ENCODE data around the gene MYO7B. TPM values are rescaled to one million over a fixed set of nuclear protein-coding genes. Genes with fewer than 3 reads are reported as not detected.

MYO7B gene
- total RNA-seq, 1 experiment from 2014 or later, result 28.0 TPM

DNA sequence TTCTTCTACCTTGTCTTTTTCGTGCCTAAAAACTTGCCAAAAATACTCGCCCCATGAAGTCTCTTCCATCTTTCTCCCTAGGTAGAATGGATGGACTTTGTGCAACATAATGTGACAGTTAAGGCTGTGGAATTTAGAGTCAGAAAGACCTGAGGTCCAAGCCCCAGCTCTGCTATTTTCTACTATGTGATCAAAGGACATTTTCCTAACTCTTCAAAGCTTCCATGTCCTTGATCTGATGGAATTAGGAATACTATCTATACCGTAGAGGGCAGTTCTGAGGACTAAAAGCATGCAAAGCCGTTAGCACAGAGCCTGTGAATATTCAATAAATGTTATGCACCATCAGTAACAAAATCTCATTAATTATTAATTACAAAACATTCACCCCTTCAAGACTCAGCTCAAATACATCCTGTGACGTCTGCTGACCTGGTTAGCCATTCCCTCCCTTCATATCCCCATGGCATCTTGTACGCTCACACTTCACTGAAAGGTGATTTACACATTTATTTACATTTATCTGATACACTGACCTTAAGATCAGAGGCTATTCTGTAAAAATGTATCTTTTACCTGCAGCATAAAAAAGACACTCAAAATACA is 24.3 kb upstream of the MYO7B start:
- CTCF ChIA-PET, result no interaction called here
- Histone ChIP-seq H4K20me1 (ENCODE audit: low read length) (peaks cover 26% of the 10 kb centered on the region), H3K4me1 (ENCODE audit: insufficient read depth, low read length) (peaks cover 42% of the 10 kb centered on the region), H3K79me2 (ENCODE audit: low read length) (peaks cover 96% of the 10 kb centered on the region), H3K27ac (ENCODE audit: low read length) (no peak overlapping the region), H3K9me3 (ENCODE audit: low read length) (no peaks in the 10 kb centered on the region), H2AFZ (ENCODE audit: low read length) (no peak overlapping the region), H3F3A (ENCODE audit: low read length, unreplicated experiment) (peaks cover 6% of the 10 kb centered on the region), H3K4me2 (ENCODE audit: low read length) (no peak overlapping the region), H3K9ac (ENCODE audit: low read length) (no peak overlapping the region), H3K27me3 (ENCODE audit: low read length) (no peaks in the 10 kb centered on the region), H3K4me3 (ENCODE audit: low read length) (no peak overlapping the region), H3K36me3 (ENCODE audit: low read depth, low read length) (peaks cover 30% of the 10 kb centered on the region; the same call in 1 of the 2 replicates), H3K9me2 (replicated peaks; ENCODE audit: low read length) (no peaks in the 10 kb centered on the region)
- BruUV-seq (replicated peaks), result no TSS peak
- ATAC-seq (no peak), DNase-seq (no peak)
- intact Hi-C loops (cut with micrococcal nuclease), result no loop called here
- TF ChIP-seq EZH2phosphoT487 (IDR thresholded peaks at IDR 0.05; ENCODE audit: borderline replicate concordance, low read length) (no peak), EZH2 (IDR thresholded peaks at IDR 0.05; ENCODE audit: low read length, unreplicated experiment) (no peak)
- TF ChIP-seq, protein P1, sequence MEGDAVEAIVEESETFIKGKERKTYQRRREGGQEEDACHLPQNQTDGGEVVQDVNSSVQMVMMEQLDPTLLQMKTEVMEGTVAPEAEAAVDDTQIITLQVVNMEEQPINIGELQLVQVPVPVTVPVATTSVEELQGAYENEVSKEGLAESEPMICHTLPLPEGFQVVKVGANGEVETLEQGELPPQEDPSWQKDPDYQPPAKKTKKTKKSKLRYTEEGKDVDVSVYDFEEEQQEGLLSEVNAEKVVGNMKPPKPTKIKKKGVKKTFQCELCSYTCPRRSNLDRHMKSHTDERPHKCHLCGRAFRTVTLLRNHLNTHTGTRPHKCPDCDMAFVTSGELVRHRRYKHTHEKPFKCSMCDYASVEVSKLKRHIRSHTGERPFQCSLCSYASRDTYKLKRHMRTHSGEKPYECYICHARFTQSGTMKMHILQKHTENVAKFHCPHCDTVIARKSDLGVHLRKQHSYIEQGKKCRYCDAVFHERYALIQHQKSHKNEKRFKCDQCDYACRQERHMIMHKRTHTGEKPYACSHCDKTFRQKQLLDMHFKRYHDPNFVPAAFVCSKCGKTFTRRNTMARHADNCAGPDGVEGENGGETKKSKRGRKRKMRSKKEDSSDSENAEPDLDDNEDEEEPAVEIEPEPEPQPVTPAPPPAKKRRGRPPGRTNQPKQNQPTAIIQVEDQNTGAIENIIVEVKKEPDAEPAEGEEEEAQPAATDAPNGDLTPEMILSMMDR (conservative IDR thresholded peaks at IDR 0.05; ENCODE audit: low read depth, low read length), result no peak
- POLR2A ChIA-PET (ENCODE audit: unreplicated experiment), result no interaction called here

DNA sequence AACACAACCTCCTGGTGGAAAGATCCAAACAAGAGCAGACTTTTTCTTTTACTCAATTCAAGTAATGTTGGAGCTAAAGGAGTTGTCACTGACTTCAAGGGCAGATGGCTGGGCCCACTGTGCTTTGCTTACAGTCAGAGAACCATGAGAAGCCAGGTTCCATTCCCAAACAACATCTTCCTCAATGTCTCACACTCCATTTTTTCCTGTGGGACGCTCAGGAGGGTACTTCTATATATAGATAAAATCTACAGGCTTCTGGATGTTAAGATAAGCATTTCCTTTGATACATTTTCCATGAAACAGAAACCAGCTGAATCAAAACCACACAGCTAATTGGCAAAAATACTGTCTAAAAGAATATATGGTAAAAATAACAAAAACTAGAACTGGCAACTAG is 23.6 kb upstream of the MYO7B start:
- H3K79me2 ChIP-seq (ENCODE audit: low read length), result peaks cover 96% of the 10 kb centered on the region
- H3K27ac ChIP-seq (ENCODE audit: low read length), result no peak overlapping the region
- CTCF ChIA-PET, result no interaction called here
- H3K27me3 ChIP-seq (ENCODE audit: low read length), result no peaks in the 10 kb centered on the region
- no peak overlapping the region for H2AFZ ChIP-seq (ENCODE audit: low read length)
- peaks cover 24% of the 10 kb centered on the region for H4K20me1 ChIP-seq (ENCODE audit: low read length)
- no peak overlapping the region for H3K4me2 ChIP-seq (ENCODE audit: low read length)
- DNase-seq (no peak), ATAC-seq (no peak)
- POLR2A ChIA-PET (ENCODE audit: unreplicated experiment), result no interaction called here
- no peak overlapping the region for H3K9ac ChIP-seq (ENCODE audit: low read length)
- no peaks in the 10 kb centered on the region for H3K9me3 ChIP-seq (ENCODE audit: low read length)
- BruUV-seq (replicated peaks), result no TSS peak
- peaks cover 6% of the 10 kb centered on the region for H3F3A ChIP-seq (ENCODE audit: low read length, unreplicated experiment)
- TF ChIP-seq EZH2 (IDR thresholded peaks at IDR 0.05; ENCODE audit: low read length, unreplicated experiment), result no peak
- no peak for TF ChIP-seq EZH2phosphoT487 (IDR thresholded peaks at IDR 0.05; ENCODE audit: borderline replicate concordance, low read length)
- TF ChIP-seq, protein P1 (conservative IDR thresholded peaks at IDR 0.05; ENCODE audit: low read depth, low read length), result no peak
- H3K4me3 ChIP-seq (ENCODE audit: low read length), result no peak overlapping the region
- peaks cover 37% of the 10 kb centered on the region for H3K4me1 ChIP-seq (ENCODE audit: insufficient read depth, low read length)
- intact Hi-C loops (cut with micrococcal nuclease), result no loop called here
- H3K36me3 ChIP-seq (ENCODE audit: low read depth, low read length), result peaks cover 32% of the 10 kb centered on the region; the same call in 1 of the 2 replicates
- no peaks in the 10 kb centered on the region for H3K9me2 ChIP-seq (replicated peaks; ENCODE audit: low read length)

DNA sequence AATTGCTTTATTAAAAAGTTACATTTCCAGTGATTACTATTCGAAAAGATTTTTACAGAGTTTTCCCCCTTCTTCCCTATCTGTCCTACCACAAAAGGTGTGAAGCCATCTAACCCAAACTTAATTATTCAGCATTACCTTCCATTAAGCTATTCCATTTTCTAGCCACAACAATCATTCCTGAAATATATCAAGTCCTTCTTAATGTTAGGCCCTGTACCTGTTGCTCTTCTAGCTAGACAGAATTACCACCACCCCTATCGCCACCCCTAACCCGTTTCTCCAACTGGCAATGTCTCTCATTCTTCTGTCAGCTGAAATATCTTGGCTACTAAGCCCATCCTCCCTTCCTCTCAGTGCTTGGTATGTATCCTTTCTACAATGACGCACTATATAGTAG is 23.1 kb upstream of the MYO7B start:
- Histone ChIP-seq H3K79me2 (ENCODE audit: low read length) (peaks cover 96% of the 10 kb centered on the region), H3K9ac (ENCODE audit: low read length) (no peak overlapping the region), H3K4me3 (ENCODE audit: low read length) (no peak overlapping the region), H3K36me3 (ENCODE audit: low read depth, low read length) (peaks cover 37% of the 10 kb centered on the region; the same call in 1 of the 2 replicates), H4K20me1 (ENCODE audit: low read length) (peaks cover 24% of the 10 kb centered on the region), H3K4me1 (ENCODE audit: insufficient read depth, low read length) (peaks cover 32% of the 10 kb centered on the region), H3K9me2 (replicated peaks; ENCODE audit: low read length) (no peaks in the 10 kb centered on the region), H3F3A (ENCODE audit: low read length, unreplicated experiment) (peaks cover 6% of the 10 kb centered on the region), H3K4me2 (ENCODE audit: low read length) (no peak overlapping the region), H3K27ac (ENCODE audit: low read length) (no peak overlapping the region), H3K9me3 (ENCODE audit: low read length) (no peaks in the 10 kb centered on the region), H3K27me3 (ENCODE audit: low read length) (no peaks in the 10 kb centered on the region), H2AFZ (ENCODE audit: low read length) (no peak overlapping the region)
- ChIA-PET POLR2A (ENCODE audit: unreplicated experiment) (no interaction called here), CTCF (no interaction called here)
- ATAC-seq, result no peak
- no TSS peak for BruUV-seq (replicated peaks)
- TF ChIP-seq, protein P1 (conservative IDR thresholded peaks at IDR 0.05; ENCODE audit: low read depth, low read length), result no peak
- TF ChIP-seq EZH2 (IDR thresholded peaks at IDR 0.05; ENCODE audit: low read length, unreplicated experiment) (no peak), EZH2phosphoT487 (IDR thresholded peaks at IDR 0.05; ENCODE audit: borderline replicate concordance, low read length) (no peak)
- intact Hi-C loops (cut with micrococcal nuclease), result no loop called here
- DNase-seq, result no peak
